Neural crest cell (in vitro differentiated cells): ENCODE data around the gene USP43. TPM values are rescaled to one million over a fixed set of nuclear protein-coding genes. Genes with fewer than 3 reads are reported as not detected.

Experiments used
- DNase-seq: peaks from one replicate; pipeline ENCODE4 v3.0.0; 2021; ENCODE audit warnings: low read depth, mixed read lengths, low spot score
- H3K27ac Mint-ChIP-seq: one replicate; pipeline ENCODE4 v1.8.0; 2021; ENCODE audit warnings: mild to moderate bottlenecking, mixed read lengths; ENCODE audit not compliant: unreplicated experiment
- H3K27me3 Mint-ChIP-seq: 2 replicates; pipeline ENCODE4 v1.8.0; 2021; ENCODE audit warnings: low read depth, mild to moderate bottlenecking, mixed read lengths
- H3K36me3 Mint-ChIP-seq: 2 replicates; pipeline ENCODE4 v1.8.0; 2021; ENCODE audit warnings: low read depth, mild to moderate bottlenecking, mixed read lengths
- H3K4me1 Mint-ChIP-seq: 2 replicates; pipeline ENCODE4 v1.8.0; 2021; ENCODE audit warnings: mixed read lengths
- H3K4me3 Mint-ChIP-seq: one replicate; pipeline ENCODE4 v1.8.0; 2021; ENCODE audit warnings: mild to moderate bottlenecking, mixed read lengths
- H3K9me3 Mint-ChIP-seq: 2 replicates; pipeline ENCODE4 v1.8.0; 2021; ENCODE audit warnings: mixed read lengths
- total RNA-seq: library from RNA; stranded (reverse); gene quantifications from 2 replicates; pipeline ENCODE4 v1.2.1, GENCODE V29; 2021
- TF ChIP-seq, protein P1 (sequence below): fragments of 200-600 bp; sonication (generic); conservative IDR thresholded peaks from 2 replicates; pipeline ENCODE4 v1.5.0; 2021; ENCODE audit warnings: antibody characterized with exemption, mild to moderate bottlenecking

USP43 gene
- total RNA-seq, 1 donor from 2014 or later = 2.7 TPM

DNA sequence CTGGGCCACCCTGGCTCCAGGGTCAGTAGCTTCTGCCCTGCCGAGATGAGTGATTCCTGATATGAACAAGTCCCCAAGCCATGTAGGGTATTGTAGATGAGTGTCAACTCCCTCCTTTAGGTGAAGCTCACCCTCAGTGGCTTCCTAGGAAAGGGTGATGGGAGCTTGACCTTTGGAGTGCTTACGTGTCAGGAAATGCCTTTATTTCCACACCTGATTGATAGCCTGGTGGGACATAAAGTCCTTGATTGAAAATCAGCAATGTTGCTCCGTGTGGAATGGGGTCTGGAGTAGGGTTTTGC, 58.4 kb downstream of the USP43 start:
- TF ChIP-seq, protein P1, sequence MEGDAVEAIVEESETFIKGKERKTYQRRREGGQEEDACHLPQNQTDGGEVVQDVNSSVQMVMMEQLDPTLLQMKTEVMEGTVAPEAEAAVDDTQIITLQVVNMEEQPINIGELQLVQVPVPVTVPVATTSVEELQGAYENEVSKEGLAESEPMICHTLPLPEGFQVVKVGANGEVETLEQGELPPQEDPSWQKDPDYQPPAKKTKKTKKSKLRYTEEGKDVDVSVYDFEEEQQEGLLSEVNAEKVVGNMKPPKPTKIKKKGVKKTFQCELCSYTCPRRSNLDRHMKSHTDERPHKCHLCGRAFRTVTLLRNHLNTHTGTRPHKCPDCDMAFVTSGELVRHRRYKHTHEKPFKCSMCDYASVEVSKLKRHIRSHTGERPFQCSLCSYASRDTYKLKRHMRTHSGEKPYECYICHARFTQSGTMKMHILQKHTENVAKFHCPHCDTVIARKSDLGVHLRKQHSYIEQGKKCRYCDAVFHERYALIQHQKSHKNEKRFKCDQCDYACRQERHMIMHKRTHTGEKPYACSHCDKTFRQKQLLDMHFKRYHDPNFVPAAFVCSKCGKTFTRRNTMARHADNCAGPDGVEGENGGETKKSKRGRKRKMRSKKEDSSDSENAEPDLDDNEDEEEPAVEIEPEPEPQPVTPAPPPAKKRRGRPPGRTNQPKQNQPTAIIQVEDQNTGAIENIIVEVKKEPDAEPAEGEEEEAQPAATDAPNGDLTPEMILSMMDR = no peak
- no peak for DNase-seq
- Mint-ChIP-seq H3K27me3 (no peaks in the 10 kb centered on the region), H3K9me3 (no peaks in the 10 kb centered on the region), H3K4me1 (no peaks in the 10 kb centered on the region), H3K4me3 (no peak overlapping the region), H3K27ac (no peak overlapping the region), H3K36me3 (no peaks in the 10 kb centered on the region)

DNA sequence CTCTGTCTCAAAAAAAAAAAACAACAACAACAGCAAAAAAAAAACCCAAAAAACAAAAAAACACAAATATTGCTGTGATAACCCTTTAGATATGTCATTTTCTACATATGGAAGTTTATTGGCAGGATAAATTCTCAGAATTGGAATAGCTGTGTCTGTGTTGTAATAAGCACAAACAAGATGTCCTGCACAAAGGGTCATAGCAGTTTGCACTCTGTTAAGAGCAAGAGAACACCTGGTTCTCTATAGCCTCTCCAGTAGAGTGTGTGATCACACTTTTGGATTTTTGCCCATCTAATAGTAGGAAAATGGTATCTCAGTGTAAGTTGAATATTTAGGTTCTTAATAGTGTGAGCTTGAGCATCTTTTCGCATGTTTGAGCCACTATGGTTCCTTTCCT, 60.4 kb downstream of the USP43 start:
- no peaks in the 10 kb centered on the region for H3K36me3 Mint-ChIP-seq
- no peak overlapping the region for H3K4me3 Mint-ChIP-seq
- TF ChIP-seq, protein P1 = no peak
- H3K9me3 Mint-ChIP-seq = no peaks in the 10 kb centered on the region
- no peaks in the 10 kb centered on the region for H3K4me1 Mint-ChIP-seq
- no peak for DNase-seq
- H3K27me3 Mint-ChIP-seq = no peaks in the 10 kb centered on the region
- H3K27ac Mint-ChIP-seq = no peak overlapping the region

DNA sequence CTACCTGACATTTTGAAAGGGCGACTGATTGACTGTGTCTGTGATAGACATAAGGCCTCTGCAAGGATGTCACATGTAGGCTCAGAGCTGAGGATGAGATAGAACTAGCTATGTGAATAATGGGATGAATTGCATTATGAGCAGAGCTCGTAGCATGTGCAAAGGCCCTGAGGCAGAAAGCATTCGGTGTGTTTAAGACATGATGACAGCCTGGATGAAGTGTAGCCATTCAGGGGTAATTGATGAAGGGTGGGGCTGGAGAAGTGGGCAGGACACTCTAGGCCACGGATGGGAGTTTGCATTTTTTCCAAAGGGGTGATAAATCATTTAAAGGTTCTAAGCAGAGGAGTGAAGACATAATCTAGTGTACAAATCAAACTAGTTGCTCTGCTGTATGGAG, 62.6 kb downstream of the USP43 start:
- TF ChIP-seq, protein P1 = no peak

DNA sequence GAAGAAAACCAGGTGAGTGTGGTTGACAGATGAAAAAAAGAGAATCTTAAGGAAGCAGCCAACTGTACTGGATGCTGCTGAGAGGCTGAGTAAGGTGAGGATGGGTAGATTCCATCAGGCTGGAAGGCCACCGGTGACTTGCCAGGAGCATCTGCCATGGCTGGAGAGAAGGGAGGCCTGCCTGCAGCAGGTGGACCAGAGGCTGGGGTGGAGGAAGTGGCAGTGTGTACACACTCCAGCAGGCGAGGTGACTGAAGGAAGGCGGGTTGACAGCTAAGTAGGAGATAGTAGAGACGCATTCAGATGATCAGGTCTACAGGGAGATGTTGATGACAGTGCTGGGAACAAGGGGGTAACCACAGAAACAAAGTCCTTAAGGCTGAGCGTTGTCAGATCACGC, 69.5 kb downstream of the USP43 start:
- H3K9me3 Mint-ChIP-seq = peaks cover 4% of the 10 kb centered on the region
- TF ChIP-seq, protein P1 = no peak
- no peaks in the 10 kb centered on the region for H3K4me1 Mint-ChIP-seq
- no peak overlapping the region for H3K27ac Mint-ChIP-seq
- DNase-seq = no peak
- H3K27me3 Mint-ChIP-seq = no peaks in the 10 kb centered on the region
- H3K36me3 Mint-ChIP-seq = peaks cover 7% of the 10 kb centered on the region
- H3K4me3 Mint-ChIP-seq = no peak overlapping the region

More for the DNA sequence above, 62.6 kb downstream of the USP43 start:
- Mint-ChIP-seq H3K4me1 (no peaks in the 10 kb centered on the region), H3K9me3 (no peaks in the 10 kb centered on the region), H3K36me3 (peaks cover 3% of the 10 kb centered on the region), H3K27me3 (no peaks in the 10 kb centered on the region), H3K27ac (no peak overlapping the region), H3K4me3 (no peak overlapping the region)
- DNase-seq = no peak

DNA sequence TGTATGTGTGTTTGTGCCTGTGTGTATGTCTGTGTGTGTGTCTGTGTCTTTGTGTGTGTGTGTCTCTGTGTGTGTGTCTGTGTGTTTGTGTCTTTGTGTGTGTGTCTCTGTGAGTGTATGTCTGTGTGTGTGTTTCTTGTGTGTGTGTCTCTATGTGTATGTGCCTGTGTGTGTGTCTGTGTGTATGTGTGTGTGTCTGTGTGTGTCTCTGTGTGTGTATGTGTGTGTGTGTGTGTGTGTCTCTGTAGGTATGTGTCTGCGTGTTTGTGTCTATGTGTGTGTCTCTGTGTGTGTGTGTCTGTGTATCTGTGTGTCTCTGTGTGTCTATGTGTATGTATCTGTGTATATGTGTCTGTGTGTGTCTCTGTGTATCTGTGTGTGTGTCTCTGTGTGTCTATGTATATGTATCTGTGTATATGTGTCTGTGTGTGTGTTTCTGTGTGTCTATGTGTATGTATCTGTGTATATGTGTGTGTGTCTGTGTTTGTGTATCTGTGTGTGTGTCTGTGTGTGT, 70.2 kb downstream of the USP43 start:
- DNase-seq = no peak

More for the DNA sequence above, 70.2 kb downstream of the USP43 start:
- H3K36me3 Mint-ChIP-seq = peaks cover 7% of the 10 kb centered on the region
- no peaks in the 10 kb centered on the region for H3K4me1 Mint-ChIP-seq
- no peak overlapping the region for H3K27ac Mint-ChIP-seq
- H3K4me3 Mint-ChIP-seq = no peak overlapping the region
- TF ChIP-seq, protein P1 = no peak
- H3K9me3 Mint-ChIP-seq = peaks cover 4% of the 10 kb centered on the region
- H3K27me3 Mint-ChIP-seq = no peaks in the 10 kb centered on the region
